Neural cell (in vitro differentiated cells): Measurements from ENCODE around the gene FGGY. TPM values are rescaled to one million over a fixed set of nuclear protein-coding genes. Genes with fewer than 3 reads are reported as not detected.

Experiments used
- H2AFZ ChIP-seq: fragments of 200-600, 300-800 bp; sonication (generic), shearing (Covaris generic); 2 replicates; pipeline ENCODE4 v1.6.0; 2014; ENCODE audit warnings: low read depth, mild to moderate bottlenecking, antibody characterized with exemption, low read length, moderate library complexity
- H3F3A ChIP-seq: fragments of 200-600 bp; shearing (Covaris generic); 2 replicates; pipeline ENCODE4 v1.6.1; 2016; ENCODE audit warnings: mild to moderate bottlenecking, moderate library complexity, mixed read lengths, antibody characterized with exemption, low read length; ENCODE audit not compliant: insufficient read depth, poor library complexity, severe bottlenecking
- H3K27ac ChIP-seq: fragments of 200-600, 300-800 bp; sonication (generic), shearing (Covaris generic); 2 replicates; pipeline ENCODE4 v1.5.1; 2014; ENCODE audit warnings: mild to moderate bottlenecking, low read length, moderate library complexity
- H3K27me3 ChIP-seq: fragments of 300-800, 200-600 bp; sonication (generic), shearing (Covaris generic); 2 replicates; pipeline ENCODE4 v1.6.0; 2014; ENCODE audit warnings: mild to moderate bottlenecking, low read depth, low read length, moderate library complexity; ENCODE audit not compliant: insufficient read depth
- H3K36me3 ChIP-seq: fragments of 300-800, 200-600 bp; sonication (generic), shearing (Covaris generic); 2 replicates; pipeline ENCODE4 v1.5.1; 2014; ENCODE audit warnings: mild to moderate bottlenecking, antibody characterized with exemption, low read length, moderate library complexity; ENCODE audit not compliant: insufficient read depth
- H3K4me2 ChIP-seq: fragments of 300-800, 200-600 bp; sonication (generic), shearing (Covaris generic); 2 replicates; pipeline ENCODE4 v1.6.0; 2014; ENCODE audit warnings: mild to moderate bottlenecking, low read length
- H3K4me3 ChIP-seq: fragments of 300-800, 200-600 bp; sonication (generic), shearing (Covaris generic); 2 replicates; pipeline ENCODE4 v1.5.1; 2014; ENCODE audit warnings: mild to moderate bottlenecking, low read length, moderate library complexity
- H3K79me2 ChIP-seq: fragments of 200-600 bp; shearing (Covaris generic); replicated peaks from 2 replicates; pipeline ENCODE4 v1.6.0; 2014; ENCODE audit warnings: mild to moderate bottlenecking, low read length, moderate library complexity; ENCODE audit not compliant: insufficient read depth
- H3K9ac ChIP-seq: fragments of 300-800, 200-600 bp; sonication (generic), shearing (Covaris generic); 2 replicates; pipeline ENCODE4 v1.6.1; 2016; ENCODE audit warnings: mild to moderate bottlenecking, low read length, mixed read lengths
- H3K9me2 ChIP-seq: fragments of 200-600 bp; shearing (Covaris generic); 2 replicates; pipeline ENCODE4 v1.6.1; 2016; ENCODE audit warnings: mild to moderate bottlenecking, low read length, mixed read lengths; ENCODE audit not compliant: insufficient read depth
- H3K9me3 ChIP-seq: fragments of 200-600, 300-800 bp; sonication (generic), shearing (Covaris generic); 2 replicates; pipeline ENCODE4 v1.6.1; 2016; ENCODE audit warnings: mild to moderate bottlenecking, mixed run types, low read length, moderate library complexity, mixed read lengths
- H4K20me1 ChIP-seq: fragments of 200-600 bp; shearing (Covaris generic); 2 replicates; pipeline ENCODE4 v1.6.1; 2016; ENCODE audit warnings: mild to moderate bottlenecking, mixed run types; ENCODE audit not compliant: insufficient read depth
- CTCF ChIP-seq: fragments of 450-650 bp; IDR thresholded peaks from 2 replicates; pipeline ENCODE4 v1.5.1; 2014; ENCODE audit warnings: antibody characterized with exemption, mild to moderate bottlenecking, moderate library complexity; ENCODE audit not compliant: poor library complexity, severe bottlenecking
- EP300 ChIP-seq: fragments of 450-650 bp; conservative IDR thresholded peaks from 2 replicates; pipeline ENCODE4 v1.6.1; 2014; ENCODE audit warnings: antibody characterized with exemption, mild to moderate bottlenecking, moderate library complexity; ENCODE audit not compliant: poor library complexity, severe bottlenecking
- EZH2 ChIP-seq: fragments of 200-600, 300-800 bp; shearing (Covaris generic), sonication (generic); IDR thresholded peaks from 2 replicates; pipeline ENCODE4 v1.6.1; 2014; ENCODE audit warnings: antibody characterized with exemption, low read length, borderline replicate concordance, mild to moderate bottlenecking; ENCODE audit not compliant: insufficient read depth, poor library complexity, severe bottlenecking
- MXI1 ChIP-seq: fragments of 450-650 bp; conservative IDR thresholded peaks from 2 replicates; pipeline ENCODE4 v1.6.1; 2014; ENCODE audit warnings: antibody characterized with exemption, mild to moderate bottlenecking; ENCODE audit not compliant: poor library complexity, severe bottlenecking
- POLR2AphosphoS5 ChIP-seq: IDR thresholded peaks from 2 replicates; pipeline ENCODE4 v1.6.1; 2012
- RAD21 ChIP-seq: fragments of 450-650 bp; conservative IDR thresholded peaks from 2 replicates; pipeline ENCODE4 v1.6.1; 2014; ENCODE audit warnings: antibody characterized with exemption, mild to moderate bottlenecking, moderate library complexity
- REST ChIP-seq: IDR thresholded peaks from 2 replicates; pipeline ENCODE4 v1.6.1; 2012; ENCODE audit warnings: borderline replicate concordance
- SMC3 ChIP-seq: fragments of 450-650 bp; conservative IDR thresholded peaks from 2 replicates; pipeline ENCODE4 v1.6.1; 2014; ENCODE audit warnings: antibody characterized with exemption, mild to moderate bottlenecking, moderate library complexity; ENCODE audit not compliant: poor library complexity
- TAF1 ChIP-seq: IDR thresholded peaks from 2 replicates; pipeline ENCODE4 v1.6.1; 2012; ENCODE audit warnings: low read depth
- polyA plus RNA-seq: library from polyadenylated mRNA; depleted of rRNA; stranded (reverse); fragments of >200 nt; gene quantifications from 2 replicates; pipeline ENCODE4 v1.2.3, GENCODE V29; 2014

Gene FGGY
- polyA plus RNA-seq, 1 donor from 2014 or later: 7.4 TPM

GRCh38 chr1:59258412-59259032 lies 38.4 kb upstream of the FGGY start:
- no peak overlapping the region for H3K4me3 ChIP-seq
- no peaks in the 10 kb centered on the region for H3F3A ChIP-seq
- no peak overlapping the region for H3K9ac ChIP-seq
- no peak overlapping the region for H3K27ac ChIP-seq
- H3K9me2 ChIP-seq: no peaks in the 10 kb centered on the region
- no peaks in the 10 kb centered on the region for H4K20me1 ChIP-seq
- H3K79me2 ChIP-seq: no peaks in the 10 kb centered on the region
- H2AFZ ChIP-seq: no peak overlapping the region
- H3K9me3 ChIP-seq: no peaks in the 10 kb centered on the region
- H3K4me2 ChIP-seq: no peak overlapping the region
- TF ChIP-seq RAD21: no peak
- TF ChIP-seq CTCF: no peak
- TF ChIP-seq SMC3: no peak
- TF ChIP-seq POLR2AphosphoS5: no peak
- no peak for TF ChIP-seq EZH2
- no peak for TF ChIP-seq TAF1
- TF ChIP-seq REST: no peak
- TF ChIP-seq EP300: no peak
- no peak for TF ChIP-seq MXI1
- no peaks in the 10 kb centered on the region for H3K36me3 ChIP-seq
- no peaks in the 10 kb centered on the region for H3K27me3 ChIP-seq

GRCh38 chr1:59261537-59261936 lies 35.4 kb upstream of the FGGY start:
- no peak for TF ChIP-seq MXI1
- no peak for TF ChIP-seq EZH2
- no peak for TF ChIP-seq SMC3
- TF ChIP-seq RAD21: no peak
- TF ChIP-seq REST: no peak
- no peak for TF ChIP-seq EP300
- no peak for TF ChIP-seq CTCF
- TF ChIP-seq POLR2AphosphoS5: no peak
- no peak for TF ChIP-seq TAF1
- Histone ChIP-seq H3F3A (no peaks in the 10 kb centered on the region), H3K27me3 (no peaks in the 10 kb centered on the region), H3K36me3 (no peaks in the 10 kb centered on the region), H3K4me3 (no peak overlapping the region), H3K9ac (no peak overlapping the region), H3K9me2 (no peaks in the 10 kb centered on the region), H3K79me2 (no peaks in the 10 kb centered on the region), H2AFZ (no peak overlapping the region), H4K20me1 (no peaks in the 10 kb centered on the region), H3K4me2 (no peak overlapping the region), H3K27ac (no peak overlapping the region), H3K9me3 (no peaks in the 10 kb centered on the region)
